Stimulated activated CD8-positive, alpha-beta memory T cell treated with anti-CD3 and anti-CD28 coated beads, Interleukin-12 subunit alpha, Interleukin-12 subunit beta, amount 100 ng/mL, for 1 hour (primary cell): Measurements from ENCODE around the gene ACP6.

Experiments
- DNase-seq: peaks from one replicate; pipeline ENCODE4 v3.0.0-alpha.2; 2020; ENCODE audit warnings: low read depth

The ACP6 gene

GRCh38 chr1:147651466-147651865 is 18.9 kb downstream of the ACP6 start:
- no peak for DNase-seq

DNA sequence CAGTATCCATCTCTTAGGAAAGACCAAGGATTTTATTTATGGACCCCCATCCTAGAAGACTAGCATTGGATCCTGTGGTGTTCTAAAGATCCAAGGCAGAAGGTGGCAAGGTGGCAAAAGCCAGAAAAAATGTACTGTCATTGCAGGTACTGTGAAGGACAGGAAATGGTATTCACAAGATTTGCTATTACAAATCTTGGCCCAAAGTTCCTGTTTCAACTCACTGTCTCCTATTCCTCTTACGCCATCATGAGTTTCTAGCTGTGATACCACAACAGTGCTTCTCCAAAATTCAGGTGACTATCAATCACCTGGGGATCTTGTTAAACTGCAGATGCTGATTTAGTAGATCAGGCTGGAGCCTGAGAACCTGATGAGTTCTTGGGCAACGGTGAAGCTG is 21.4 kb downstream of the ACP6 start:
- no peak for DNase-seq

DNA sequence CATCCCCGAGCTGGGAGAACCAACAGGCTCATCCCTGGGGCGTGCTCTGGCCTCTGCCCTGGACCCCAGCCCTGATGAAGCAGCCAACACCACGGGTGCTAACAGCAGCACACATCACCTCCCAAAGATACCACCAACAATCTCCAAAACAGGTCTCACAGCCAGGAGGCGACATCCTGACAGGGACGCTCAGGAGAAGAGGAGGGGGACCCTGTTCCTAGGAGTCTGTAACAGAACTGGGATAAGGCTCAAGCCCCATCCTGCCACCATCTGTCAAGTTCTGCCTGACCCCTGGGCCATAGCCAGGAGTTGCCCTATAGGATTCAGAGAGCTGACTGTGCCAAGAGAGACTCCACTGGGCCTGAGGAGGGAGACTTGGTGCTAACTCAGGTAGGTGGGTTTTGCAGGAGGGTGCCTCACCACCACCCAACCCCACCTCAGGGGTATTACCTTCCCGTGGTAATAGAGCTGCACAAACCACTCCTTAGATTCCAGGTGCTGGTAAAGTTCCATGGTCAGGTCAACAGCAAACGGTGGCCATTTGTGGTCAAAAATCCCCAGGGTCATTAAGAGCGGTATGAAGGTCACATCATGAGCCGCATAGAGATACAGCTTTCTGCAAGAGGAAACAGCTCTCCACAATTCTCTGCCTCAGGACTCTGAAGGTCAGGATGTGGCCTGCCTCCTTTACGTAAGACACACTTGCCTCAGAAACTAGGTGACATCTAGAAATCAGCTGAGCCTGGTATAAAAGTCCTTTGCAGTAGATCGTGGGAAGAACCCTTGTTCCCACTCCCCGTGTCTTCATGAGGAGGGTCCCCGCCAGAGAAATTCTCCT is 22.3 kb downstream of the ACP6 start:
- no peak for DNase-seq

GRCh38 chr1:147643974-147644373 is 26.4 kb downstream of the ACP6 start:
- DNase-seq = no peak

- peak; percentile 35 for DNase-seq
Measured at GRCh38 chr1:147641695-147642592, 28.4 kb downstream of the ACP6 start.

GRCh38 chr1:147641291-147641690 is 29.0 kb downstream of the ACP6 start:
- no peak for DNase-seq

- DNase-seq = peak; percentile 57
Measured at GRCh38 chr1:147640553-147641165, 29.7 kb downstream of the ACP6 start.

DNA sequence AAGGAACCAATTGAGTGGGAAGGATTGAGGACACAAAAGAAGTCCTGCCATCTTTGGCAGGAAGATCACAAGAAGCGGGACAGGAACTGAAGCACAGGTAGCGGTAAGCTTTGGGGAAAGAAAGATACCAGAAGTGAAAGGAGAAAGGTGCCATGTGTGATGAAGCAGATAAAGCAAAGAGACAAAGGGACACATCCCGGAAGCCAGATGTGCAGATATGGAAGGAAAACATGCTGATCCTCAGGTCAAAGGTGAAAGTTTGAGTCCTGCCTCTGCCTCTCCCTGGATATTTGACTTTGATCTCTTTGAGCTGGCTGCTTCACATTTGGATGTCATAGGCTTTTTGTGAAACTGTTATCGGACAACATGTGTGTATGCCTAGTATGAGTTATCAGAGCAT is 34.0 kb downstream of the ACP6 start:
- no peak for DNase-seq

DNA sequence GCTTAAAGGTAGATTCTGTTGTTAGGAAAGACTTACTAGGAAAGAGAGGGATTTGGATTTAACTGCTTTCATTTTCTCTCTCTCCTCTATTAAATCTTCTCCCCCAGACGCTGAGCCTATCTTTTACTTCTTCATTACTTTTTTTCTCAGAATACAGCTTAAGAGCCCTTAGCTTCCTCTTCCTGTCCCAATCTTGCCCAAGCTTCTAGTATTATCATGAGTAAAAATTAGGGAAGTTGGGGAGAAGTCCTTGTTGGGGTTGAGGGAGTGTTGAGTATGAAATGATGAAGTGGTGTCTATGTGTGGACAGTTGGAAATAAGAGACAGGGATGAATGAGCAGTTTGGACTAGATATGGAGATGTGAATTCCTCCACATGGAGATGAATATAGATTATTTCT is 35.0 kb downstream of the ACP6 start:
- DNase-seq = no peak

GRCh38 chr1:147634645-147635044 is 35.7 kb downstream of the ACP6 start:
- no peak for DNase-seq

DNA sequence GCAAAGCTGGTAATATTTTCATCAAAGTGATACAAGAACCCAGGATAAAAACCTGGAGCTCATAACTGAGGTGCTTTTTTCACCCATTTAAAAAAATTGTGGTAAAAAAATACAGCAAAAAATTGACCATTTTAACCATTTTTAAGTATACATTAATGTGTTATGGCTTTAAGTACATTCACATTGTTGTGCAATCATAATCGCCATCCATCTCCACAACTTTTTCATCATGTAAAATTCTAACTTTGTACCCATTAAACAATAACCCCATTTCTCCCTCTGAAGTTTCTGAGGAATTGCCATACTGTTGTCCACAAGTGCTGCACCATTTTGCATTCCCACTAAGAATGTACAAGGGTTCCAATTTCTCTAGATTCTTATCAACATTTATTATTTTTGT is 36.6 kb downstream of the ACP6 start:
- no peak for DNase-seq

DNA sequence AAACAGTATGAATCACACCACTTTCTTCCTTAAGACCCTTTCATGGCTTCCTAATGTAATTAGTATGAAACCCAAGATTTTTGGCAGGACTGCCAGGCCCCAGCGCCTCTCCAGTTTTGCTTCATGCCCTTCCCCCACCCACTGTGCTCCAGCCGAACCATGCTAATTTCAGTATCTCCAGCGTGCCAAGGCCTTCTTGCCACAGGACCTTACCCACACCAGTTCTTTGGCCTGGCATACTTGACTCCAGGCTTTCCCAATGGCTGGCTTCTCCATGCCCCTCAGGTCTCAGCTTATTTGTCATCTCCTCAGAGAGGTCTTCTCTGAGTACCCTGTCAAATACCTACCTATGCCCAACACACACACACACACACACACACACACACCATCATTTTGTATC is 38.5 kb downstream of the ACP6 start:
- DNase-seq = no peak

GRCh38 chr1:147630447-147630846 is 39.9 kb downstream of the ACP6 start:
- no peak for DNase-seq

DNA sequence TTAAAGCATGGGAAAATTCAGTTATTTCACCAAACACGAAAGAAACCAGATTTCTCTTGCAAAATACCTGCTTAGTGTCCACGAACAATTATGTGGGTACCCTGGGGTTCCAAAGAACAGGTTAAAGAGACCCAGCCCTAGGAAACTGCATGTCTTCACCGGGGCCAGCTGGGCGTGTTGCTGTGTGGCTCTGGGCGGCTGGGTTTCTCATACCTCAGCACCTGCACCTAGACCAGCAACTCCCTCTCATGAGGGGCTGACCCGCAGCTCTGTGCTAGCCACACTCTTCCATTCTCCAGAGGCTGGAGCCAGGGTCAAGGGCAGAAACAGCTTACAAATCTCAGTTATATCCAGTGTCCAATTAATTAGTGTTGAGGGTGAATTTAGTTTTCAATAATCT is 40.3 kb downstream of the ACP6 start:
- no peak for DNase-seq

GRCh38 chr1:147628441-147628840 is 41.9 kb downstream of the ACP6 start:
- DNase-seq = no peak

DNA sequence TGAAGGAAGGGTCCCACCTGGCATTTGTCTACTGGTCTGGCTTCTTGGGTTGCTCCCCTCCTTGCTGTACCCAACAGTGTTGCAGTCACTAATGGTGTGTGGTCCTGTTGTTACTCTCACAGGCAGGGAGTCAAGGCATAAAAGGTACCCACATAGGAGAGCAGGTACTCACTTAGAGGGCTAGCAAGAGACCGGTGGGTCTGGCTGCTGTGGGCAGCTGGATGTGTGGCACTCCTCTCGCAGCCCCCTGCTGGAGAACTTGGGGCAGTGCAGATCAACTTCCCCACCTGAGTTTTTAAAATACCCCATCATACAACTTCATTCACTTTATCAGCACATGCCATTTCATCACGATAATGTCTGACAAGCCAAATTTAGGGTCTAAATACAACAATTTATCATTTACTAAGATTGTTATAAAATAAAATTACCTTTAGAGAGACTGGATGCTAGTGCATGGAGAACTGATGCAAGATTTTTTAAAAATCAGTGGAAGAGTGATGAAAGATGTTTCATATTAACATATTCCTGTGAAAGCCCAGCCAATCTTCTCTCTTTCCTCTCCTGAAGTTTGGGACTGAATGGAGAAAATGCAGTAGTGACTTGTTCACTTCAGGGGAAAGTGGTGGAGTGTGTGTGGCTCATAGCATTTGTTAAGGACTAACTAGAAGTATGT is 42.8 kb downstream of the ACP6 start:
- peak; percentile 37 for DNase-seq

GRCh38 chr1:147626739-147627138 is 43.6 kb downstream of the ACP6 start:
- no peak for DNase-seq

GRCh38 chr1:147626291-147626690 is 44.0 kb downstream of the ACP6 start:
- no peak for DNase-seq

DNA sequence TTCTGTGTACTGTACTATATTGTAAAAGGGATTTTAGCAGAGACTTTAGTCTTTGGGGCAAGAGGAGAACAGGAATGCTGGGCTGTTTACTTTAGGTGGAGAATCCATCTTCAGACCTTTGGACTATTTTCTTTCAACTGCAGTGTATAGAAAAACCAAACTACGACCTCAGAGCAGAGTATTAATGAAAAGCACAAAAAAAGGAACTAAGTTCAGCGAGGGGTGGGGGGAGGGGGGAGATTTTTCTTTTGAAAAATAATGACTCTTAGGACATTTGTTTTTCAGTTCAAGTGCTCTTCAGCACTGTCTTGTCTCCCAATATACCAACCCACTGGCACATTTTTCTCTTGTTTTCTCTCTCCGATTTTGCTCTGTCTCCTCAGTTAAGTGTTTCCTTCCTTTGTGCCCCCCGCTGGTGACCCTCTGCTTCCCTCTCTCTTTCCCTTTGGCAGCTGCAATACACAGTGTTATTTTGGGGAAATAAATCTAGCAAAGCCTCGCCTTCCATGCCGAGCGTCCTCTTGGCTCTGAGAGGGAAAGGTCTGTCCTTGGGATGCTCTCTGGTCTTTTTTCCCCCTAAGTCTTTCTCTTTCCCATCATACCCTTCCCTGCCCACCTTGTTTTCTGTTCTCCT is 44.8 kb downstream of the ACP6 start:
- DNase-seq = no peak

GRCh38 chr1:147624529-147624928 is 45.8 kb downstream of the ACP6 start:
- DNase-seq = no peak

DNA sequence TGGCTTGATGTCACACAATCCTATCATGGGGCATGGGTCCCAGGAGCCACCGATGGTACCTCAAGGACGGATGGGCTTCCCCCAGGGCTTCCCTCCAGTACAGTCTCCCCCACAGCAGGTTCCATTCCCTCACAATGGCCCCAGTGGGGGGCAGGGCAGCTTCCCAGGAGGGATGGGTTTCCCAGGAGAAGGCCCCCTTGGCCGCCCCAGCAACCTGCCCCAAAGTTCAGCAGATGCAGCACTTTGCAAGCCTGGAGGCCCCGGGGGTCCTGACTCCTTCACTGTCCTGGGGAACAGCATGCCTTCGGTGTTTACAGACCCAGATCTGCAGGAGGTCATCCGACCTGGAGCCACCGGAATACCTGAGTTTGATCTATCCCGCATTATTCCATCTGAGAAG is 46.3 kb downstream of the ACP6 start:
- DNase-seq = no peak

DNA sequence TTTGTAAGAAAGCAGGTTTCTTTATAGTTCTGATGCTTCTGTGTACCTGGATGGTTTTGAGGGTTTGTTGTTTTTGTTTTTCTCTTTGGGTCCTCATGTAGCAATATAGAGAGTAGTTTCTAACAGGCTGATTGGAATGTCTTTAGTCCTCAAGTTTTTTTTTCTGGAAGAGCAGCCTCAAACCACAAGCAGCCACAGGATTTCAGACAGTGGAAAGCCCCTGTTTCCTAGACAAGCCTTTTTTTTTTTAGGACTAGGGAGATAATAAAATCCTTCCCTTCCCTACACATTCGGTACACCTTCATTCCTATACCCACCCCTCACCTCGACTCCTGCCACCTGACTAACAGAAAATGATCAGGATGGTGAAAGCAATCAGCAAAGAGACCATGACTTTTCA is 47.6 kb downstream of the ACP6 start:
- no peak for DNase-seq
